ENCODE data around the gene DEXI.

The DEXI gene

DNA sequence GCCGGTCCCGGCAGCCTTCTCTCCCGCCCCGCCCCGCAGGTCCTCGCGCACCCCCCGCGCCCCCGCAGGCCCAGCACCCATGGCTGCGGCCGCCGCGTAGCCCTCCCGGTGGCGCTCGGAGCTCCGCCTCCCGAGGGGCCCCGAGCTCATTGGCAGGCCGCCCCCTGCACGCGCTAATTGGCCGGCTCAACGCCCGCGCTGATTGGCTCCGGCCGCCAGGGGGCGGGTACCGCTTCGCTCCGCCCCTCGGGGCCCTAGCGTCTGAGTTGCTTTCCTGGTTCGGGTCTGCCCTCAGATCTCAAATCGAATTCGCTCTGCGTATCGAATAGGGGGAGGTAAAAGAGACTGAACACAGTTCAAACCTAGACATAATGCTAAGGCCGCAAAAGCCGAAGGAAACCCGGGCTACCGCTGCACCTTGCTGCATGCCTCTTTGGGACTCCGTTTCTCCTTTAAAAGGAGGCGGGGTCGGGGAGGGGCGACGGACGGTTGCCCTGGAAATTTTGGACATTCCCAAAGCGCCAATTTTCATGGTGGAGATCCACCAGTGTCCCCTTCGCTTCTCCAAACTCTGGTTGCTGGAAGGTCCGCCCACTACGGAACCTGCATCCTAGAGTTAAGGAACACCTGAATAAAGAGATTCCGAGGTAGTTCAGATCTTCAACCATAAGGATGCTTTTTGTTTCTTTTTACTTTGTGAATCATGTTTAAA is at the start of gene DEXI:
Gene DEXI (minus strand): TSS at position 117 of the 712 bp plus-strand sequence. CDS start 463 bp downstream, outside the sequence.
- no peak for FAIRE-seq

DNA sequence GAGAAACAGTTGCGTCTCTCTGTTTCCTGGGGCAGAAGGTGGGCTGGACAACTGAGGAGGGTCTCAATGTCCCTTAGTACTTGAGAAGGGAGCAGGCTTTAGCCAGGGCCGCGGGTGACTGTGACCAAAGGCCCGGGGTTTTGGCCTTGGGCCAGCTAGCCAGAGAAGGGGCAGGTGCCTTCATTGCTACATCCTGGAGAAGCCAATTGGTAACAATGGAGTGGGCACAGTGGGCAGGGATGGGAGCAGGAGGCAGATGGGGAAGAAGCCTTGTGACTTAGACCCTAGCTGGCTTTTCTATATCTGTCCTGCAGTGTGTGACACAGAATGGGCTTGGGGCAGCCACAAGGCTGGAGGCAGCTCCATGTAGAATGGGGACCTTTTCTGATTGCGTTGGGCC is 48.1 kb upstream of the DEXI start:
- FAIRE-seq: no peak

DNA sequence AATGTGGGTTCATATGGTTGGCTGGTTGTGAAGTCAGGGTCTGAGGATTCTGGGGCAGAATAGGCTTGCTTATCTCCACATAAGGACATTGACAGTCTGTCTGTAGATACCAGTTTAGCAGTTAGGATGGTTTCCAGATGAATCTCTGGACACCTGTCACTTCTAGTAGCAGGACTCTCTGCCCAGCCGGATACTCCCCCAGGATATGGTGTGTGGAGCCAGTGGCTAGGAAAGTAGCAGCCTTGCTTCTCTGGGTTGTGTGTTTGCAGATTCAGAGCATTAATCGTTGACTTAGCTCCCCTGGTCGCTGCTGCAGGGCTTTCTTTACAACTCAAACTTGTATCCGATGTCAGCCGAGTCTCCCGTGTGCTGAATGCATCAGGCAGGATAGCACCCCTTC is 47.3 kb upstream of the DEXI start:
- no peak for FAIRE-seq

DNA sequence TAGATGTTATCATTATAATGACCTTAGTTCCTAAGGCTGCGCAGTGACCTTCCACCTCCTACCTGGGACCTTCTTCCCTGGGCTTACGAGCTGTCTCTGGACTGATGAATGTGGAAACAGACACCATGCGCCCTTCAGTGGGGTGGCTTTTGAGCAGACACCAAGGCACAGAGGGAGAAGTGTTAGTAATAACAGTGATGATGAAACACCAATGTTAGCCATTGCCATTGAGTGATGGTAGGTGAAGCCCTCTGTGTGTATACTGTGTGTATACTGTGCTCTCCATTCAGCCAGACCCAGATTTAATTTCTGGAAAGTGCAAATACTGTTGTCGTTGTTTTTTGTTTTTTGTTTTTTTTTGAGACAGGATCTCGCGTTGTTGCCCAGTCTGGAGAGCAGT is 46.6 kb upstream of the DEXI start:
- FAIRE-seq: no peak

DNA sequence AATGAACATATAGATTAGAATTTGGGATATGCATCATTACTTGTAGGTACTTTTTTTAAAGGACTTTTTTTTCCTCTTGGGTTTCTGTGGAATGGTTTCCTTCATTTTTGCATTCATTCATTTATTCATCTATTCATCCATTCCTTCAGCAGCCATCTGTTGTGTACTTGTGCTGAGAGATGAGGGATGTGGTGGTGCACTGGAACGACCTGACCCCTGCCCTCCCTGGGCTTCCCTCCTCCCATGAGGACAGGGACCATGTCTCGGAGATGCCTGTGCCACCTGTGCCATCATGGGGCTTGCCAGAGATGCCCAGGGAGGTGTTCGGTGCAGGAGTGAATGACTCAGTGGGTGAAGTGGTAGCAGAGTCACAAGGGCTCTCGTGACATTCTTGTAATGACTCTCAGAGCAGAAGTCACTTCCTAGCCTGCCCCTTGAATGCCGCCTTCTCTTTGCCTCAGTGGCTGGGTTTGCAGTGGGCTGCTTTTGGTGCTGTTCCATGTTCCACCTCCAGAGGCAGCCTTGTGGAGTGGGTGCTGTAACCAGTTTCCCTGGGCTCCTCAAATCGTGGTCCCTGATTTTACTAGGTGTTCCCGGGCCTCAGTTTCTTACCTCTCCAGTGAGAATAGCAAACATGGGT is 46.0 kb upstream of the DEXI start:
- FAIRE-seq: no peak

DNA sequence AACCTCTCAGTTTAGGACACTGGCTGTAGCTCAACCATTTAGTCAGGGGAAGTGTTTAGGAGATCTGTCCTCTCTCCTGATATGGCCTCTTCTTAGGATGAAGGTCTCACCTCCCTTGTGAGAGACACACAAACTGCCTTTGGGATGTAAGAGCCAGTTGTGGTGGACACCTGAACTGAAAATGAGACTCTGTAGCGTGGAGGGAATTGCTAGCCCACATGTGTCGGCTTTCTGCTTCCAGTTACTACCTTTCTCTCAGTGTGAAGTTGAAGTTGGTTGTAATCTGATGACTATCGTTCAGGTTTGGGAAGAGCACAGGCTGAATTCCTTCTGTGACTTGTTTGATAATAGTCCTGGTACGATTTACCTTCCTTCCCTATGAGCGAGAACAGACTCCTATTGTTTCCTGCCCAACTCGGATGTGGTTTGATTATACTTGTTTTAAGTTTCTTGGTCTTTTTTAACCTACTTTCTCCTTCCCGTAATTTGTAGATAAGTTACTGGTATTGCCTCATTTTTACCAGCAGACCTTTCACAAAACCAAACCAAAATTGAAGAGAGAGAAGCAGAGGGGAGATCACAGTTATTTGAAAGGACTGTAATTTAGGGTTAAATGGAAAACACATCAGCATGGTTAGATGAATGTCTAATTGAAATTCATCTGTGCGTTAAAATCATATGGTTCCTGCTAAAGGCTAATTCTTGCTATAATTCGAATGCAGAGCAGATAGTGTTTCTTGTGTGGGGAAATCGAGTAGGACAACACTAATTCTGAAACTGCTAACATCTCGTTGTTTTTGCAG is 45.3 kb upstream of the DEXI start:
- no peak for FAIRE-seq

DNA sequence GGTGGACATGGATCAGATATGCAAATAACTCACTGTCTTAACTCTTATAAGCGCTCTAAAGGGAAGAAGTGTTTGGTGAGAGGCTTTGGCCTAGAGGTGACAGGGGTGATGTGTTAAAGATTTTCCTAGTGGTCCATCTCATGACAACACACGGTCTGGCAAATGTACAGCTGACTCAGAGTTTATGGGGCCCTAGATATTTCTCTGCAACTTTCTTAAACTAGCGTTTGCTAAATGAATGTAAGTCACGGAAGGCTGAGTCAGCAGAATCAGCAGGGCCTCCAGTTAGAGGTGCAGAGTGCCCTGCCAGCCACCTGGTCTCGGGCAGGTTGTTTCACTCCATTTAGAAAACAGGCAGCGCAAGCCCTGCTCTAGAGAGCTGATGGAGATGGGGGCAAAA is 42.2 kb upstream of the DEXI start:
- FAIRE-seq: no peak

DNA sequence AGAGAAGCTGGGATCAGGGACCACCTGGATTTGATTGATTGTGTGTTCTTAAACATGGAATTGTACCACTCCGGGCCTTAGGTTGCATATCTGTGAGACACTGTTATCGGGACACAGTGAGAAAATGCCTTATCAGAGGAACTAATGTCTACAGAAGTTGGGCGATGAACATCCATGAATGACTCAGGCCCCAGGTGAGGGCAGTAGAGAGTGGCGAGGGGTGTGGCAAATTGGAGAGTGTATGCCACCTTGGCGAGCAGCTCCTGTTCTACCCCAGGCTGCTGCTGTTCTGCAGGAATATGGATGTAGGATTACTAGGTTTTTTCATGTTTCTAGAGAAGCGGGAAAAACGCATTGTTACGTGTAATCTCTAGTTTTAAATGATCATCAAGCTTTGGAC is 40.9 kb upstream of the DEXI start:
- FAIRE-seq: no peak

DNA sequence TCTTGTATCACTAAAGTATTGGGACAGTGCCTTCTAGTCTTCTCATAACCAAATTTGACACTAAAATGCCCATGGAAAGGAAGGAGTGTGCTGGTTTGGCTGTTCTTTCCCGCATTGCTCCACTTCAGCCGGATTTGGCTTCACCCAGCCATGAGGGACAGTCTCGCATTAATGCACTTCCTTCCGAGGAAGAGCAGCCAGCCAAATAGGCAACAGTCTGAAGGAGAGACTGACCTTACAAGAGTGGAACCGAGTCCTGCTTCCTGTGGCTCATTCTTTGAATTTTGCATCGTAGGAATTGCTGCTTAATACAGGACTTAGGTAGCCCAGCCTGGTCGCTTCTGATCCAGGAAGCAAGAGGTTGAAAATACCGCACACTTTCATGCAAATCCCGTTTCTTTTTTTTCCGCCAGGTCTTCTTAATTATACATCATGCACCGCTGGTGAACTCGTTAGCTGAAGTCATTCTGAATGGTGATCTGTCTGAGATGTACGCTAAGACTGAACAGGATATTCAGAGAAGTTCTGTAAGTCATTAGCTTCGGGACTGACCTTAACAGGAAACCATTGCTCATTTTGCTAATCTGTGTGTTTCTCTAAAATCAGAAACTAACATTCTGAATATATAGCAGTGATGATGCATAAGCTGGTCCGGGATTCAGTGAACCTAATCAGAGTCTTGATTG is 40.3 kb upstream of the DEXI start:
- no peak for FAIRE-seq

DNA sequence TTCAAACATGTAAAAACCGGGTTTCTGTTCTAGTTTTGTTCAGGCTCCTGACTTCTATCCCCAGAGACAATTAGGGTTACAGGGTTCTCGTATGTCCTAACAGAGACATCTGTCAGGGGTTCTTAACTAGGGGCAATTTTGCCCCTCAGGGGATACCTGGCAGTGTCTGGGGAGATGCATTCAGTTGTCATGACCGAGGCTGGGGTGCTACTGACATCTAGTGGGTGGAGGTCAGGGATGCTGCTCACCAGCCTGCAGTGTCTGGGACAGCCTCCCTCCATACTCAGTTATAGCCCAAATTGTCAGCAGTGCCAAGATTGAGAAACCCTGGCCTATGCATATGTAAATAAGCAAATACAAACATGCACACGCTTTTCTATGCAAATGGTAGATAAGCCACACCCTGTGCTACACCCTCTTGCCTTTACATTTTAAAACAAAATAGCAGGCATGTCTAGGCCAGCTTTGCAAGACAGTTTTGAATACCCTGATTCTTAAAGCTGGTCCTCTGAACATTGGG is 39.5 kb upstream of the DEXI start:
- no peak for FAIRE-seq

DNA sequence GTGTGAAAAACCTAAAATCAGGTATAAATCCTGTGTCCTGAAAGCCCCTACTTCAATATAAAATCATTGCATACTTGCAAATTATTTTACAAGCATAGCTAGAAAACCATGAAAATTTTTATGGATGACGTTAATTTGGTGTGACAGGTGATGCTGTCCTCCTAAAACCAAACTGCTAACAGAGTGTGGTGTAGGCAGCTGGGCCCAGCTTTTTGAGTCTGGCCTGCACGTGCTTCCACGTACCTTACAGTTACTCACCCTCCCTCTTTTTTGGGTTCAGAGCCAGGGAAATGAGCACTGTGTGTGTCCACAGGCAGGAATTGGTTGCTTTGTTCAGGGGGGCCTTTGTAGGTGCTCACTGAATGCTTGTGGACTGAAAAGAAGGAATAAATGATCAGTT is 38.5 kb upstream of the DEXI start:
- FAIRE-seq: no peak

DNA sequence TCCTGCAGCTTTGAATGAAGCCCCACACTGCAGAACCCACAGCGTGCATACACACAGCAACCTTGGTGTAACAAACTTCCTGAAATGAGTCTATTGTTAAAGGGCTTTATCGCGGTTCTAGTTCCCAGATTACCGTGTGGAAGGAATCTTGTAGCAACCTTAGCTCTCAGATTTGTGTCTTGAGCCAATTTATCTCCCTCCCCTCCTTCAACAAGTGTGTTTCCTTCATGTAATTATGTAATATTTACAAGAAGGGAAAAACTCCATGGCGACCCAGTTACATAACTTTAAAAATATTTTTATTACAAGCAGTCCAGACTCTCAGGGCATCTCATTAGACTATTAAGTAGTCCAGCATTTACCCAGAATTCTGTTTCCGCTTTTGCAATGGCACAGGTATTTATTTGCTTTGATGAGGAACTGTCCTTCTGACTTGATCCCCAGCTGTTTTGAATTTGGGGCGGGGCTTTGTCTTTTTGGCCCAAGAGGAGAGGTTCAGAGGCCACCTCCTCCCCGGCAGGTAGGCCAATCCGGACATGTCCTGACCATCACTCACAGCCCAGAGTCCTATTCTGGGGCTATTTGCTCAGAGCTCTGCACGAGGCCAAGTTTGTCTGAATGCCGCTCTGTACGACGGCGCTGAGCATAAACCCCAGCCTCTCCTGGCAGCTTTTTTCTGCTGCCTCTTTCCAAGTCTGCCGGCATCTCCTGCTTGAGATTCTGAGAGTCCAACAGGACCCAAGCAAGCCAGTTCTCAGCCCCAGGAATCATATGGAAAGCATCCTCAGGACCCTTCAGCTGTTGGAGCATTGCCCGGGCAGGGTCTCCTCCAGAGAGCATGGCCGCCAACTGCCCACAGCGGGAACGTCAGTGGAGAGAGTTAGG is 37.7 kb upstream of the DEXI start:
- no peak for FAIRE-seq

DNA sequence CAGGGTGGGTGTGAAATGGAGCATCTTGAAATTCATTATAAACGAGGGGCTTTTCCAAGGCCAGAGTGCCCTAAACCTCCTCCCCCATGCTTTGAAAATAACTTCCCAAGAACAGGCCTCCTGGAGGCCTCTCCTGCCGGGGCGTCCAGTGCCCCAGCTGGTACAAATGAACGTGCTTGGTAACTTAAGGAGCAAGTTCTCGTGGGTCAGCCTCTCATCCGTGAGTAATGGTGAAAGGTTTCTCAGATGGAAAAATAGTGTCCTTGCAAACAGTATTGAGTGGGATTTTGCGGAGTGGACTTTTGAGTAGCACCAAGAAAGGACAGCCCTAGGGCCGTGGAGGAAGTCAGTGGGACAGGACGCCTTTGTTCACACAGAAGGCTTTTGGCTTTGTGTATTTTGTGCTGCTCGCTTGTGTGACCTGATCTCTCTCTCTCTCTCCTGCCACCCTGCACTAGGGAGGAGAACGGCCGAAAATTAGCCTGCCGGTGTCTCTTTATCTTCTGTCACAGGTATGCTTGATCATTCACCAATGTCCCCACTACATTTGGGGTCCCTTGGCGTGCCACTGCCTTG is 36.7 kb upstream of the DEXI start:
- no peak for FAIRE-seq

DNA sequence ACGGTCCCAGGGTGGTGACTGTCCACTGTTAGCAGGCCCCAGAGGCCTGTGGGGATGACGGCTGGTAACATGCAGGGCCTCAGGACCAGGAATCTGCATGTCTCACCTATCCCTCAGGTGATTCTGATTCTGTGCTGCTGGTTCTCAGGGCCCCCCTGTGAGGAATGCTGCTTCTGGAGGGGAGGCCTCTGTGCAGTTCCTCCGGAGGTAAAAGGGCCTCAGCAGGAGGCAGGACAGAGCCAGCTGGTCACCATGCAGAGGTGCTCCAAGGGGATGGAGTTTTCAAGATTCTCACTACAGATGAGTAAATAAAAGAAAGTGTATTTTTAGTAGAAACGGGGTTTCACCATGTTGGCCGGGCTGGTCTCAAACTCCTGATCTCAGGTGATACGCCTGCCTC is 35.9 kb upstream of the DEXI start:
- no peak for FAIRE-seq

DNA sequence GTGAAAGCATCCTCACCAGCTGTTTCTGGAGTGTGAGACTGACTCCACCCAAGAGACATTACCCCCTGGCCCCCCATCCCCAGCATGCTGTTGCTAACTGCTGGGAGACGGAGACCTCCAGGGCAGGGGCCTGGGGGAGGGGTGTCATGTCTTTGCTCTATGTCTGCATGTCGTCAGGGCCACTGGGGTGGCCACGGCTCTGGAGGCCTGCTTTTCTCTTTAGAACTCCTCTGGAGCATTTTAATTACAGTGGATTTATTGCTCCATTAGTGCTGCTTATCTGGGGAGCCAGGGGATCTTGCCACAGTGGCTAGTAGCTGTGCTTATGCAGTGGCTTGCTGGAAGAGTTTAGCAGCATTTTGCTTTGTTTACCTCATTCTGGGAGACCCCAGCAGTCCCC is 34.4 kb upstream of the DEXI start:
- no peak for FAIRE-seq

DNA sequence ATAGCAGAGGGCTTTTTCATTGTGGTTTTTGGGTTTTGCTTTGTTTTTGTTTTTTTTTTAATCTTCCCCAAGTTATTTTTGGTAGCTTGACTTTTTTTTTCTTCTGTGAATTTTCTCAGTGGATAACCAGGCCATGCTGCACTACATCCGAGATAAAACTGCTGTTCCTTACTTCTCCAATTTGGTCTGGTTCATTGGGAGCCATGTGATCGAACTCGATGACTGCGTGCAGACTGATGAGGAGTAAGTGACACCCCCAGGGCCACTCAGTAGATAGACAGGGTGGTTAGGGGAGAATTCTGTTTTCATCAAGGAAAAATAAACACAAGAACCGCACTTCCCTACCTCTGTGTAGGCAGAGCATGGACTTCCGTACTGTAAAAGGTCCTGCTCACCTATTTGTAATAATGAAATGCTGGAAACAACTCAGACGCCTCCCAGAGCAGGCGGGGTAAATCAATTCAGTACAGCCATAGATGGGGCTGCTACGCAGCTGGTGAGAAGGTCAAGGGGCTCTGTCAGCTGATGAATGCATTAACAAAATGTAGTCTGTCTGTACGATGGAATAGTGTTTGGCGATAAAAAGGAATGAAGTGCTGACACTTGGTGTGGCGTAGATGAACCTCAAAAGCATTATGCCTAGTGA is 30.7 kb upstream of the DEXI start:
- no peak for FAIRE-seq

DNA sequence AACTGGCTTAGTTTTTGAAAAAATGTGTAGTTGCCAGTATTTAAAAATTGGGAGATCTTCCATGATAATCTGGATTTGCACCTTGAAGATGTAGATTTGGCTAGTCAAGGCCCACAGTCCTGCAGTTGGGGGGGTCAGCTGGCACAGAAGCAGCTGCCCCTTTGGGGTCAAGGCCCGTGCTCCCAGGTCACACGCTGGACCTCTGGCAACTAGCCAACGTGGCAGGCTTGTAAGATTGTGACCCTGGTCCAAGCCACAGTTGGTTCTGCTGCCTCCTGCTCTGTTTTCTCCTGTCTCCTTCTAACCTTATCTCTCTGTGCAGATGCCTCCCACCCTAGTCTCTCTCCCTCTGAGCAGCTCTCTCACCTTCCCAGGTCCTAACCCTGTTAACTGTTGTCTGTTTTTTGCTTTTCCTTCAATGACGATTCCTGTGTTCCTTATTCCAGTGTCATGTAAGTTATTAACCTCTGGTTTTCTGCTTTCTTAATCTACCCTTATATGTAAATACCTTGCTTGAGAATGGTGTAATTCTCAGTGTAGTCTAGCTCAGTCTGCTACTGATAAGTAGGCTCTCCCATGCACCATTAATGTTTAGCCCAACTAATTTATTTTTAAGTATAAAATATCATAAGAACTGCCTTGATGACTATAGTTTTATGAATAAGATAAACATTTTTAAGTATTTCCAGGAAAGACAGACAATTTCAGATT is 30.0 kb upstream of the DEXI start:
- no peak for FAIRE-seq

DNA sequence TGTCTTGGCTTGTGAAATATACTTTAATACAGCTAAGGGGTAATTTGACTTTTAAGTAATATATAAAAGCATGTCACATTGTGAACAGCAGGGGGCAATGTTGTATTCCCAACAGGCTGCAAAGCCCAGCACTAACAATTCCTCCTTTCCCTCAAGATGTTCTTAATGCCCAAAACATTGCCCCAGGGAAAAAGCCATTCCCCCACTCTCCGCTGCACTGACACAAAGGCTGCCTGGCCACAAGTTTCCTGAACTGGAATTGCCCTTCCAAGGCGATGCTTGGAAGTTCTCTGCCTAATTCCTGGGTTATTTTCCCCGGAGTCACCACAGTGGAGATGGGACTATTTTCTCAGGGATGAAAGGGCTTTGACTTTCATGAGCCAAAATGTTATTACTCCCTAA is 29.3 kb upstream of the DEXI start:
- no peak for FAIRE-seq

DNA sequence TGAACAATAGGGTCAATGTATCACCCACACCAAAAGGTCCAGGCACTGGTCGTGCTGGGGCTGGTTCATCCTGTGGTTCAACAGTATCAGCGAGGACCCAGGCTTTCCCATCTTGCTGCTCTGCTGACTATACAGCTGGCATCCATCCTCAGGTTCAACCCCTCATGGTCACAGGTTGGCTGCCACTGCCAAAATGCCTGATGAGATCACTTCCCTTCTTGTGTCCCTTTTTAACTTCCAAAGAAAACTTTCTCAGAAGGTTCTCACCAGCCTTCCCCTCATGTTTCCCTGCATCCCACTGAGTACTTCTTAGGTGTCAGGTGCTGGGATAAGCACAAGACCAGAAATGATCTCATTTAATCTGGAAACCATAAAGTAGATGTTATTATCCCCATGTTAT is 27.8 kb upstream of the DEXI start:
- FAIRE-seq: no peak

DNA sequence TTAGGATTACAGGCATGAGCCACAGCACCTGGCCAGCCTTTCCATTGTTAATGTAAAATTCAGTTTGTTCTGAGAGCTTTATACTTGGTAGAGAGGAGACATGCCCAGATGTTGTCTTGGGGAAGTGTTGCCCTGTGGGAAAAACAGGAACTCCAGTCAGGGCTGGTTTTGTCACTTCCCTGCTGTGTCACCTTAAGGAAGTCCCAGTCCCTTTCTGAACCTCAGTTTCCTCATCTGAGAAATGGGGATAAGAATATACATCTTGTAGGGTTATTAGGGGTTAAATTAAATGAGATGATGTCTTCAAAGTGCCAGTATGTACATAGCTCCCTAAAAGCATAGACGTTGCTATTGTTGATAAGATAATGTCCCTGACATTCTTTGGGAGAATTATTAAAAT is 27.3 kb upstream of the DEXI start:
- no peak for FAIRE-seq

DNA sequence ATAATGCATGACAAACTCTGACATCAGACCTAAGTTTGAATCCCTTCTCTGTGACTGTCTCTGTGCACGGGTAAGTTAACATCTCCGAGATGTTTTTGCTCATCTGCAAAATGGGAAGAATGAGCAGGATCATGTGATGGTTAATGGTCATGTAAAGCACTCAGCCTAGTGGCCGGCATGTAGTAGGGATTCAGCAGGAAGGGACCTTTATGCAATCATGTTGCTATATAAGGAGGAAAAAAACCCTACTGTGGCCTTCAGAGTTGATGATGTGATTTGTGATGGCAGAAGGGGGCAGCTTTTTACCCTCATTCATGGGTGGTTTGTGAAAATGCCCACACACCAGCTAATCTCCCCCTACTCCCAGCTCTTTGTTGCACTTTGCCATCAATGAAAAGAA is 26.2 kb upstream of the DEXI start:
- FAIRE-seq: no peak

All from colon (tissue), 2 donors.